ENCODE measurements around the gene TMEM200A. TPM values are rescaled to one million over a fixed set of nuclear protein-coding genes. Genes with fewer than 3 reads are reported as not detected.

TMEM200A gene
- total and polyA plus RNA-seq, 10 of the 15 experiments (the other 5 are each of a cell fraction or from before 2014, with no cell fraction given), result 5.5 to 12.4 (median 9.6) TPM

- Histone ChIP-seq H3K9me3 (replicated peaks; ENCODE audit: control insufficient read depth, insufficient read depth, low read length) (no peaks in the 10 kb centered on the region), H3K4me2 (ENCODE audit: control insufficient read depth, insufficient read depth) (no peak overlapping the region), H3K36me3 (ENCODE audit: control insufficient read depth in 2 of 2, insufficient read depth in 2 of 2, low read length in 1 of 2) (no peaks in the 10 kb centered on the region), H3K79me2 (ENCODE audit: control insufficient read depth, insufficient read depth, low read length) (no peaks in the 10 kb centered on the region), H2AFZ (ENCODE audit: control insufficient read depth, low read depth, low read length) (no peak overlapping the region), H3K27me3 (replicated peaks in 1 of 2; ENCODE audit: control insufficient read depth in 2 of 2, insufficient read depth in 2 of 2, low read length in 1 of 2) (no peaks in the 10 kb centered on the region), H3K4me1 (ENCODE audit: control insufficient read depth, insufficient read depth, low read length) (no peaks in the 10 kb centered on the region), H3K4me3 (no peak overlapping the region), H3K27ac (ENCODE audit: control insufficient read depth, insufficient read depth) (no peak overlapping the region), H3K9ac (ENCODE audit: control insufficient read depth, insufficient read depth, low read length) (no peak overlapping the region), H4K20me1 (ENCODE audit: control insufficient read depth, insufficient read depth) (no peaks in the 10 kb centered on the region)
- TF ChIP-seq ZNF384 (IDR thresholded peaks at IDR 0.05; ENCODE audit: borderline replicate concordance, low read depth, low read length) (no peak), RELB (IDR thresholded peaks at IDR 0.05; ENCODE audit: low read depth) (no peak), TCF3 (IDR thresholded peaks at IDR 0.05; ENCODE audit: borderline replicate concordance, insufficient read depth, low read depth, low read length) (no peak), DPF2 (IDR thresholded peaks at IDR 0.05) (no peak), CTCF (IDR thresholded peaks at IDR 0.05 in 2 of 3, conservative IDR thresholded peaks at IDR 0.05 in 1 of 3; ENCODE audit: control insufficient read depth in 2 of 3, extremely low read depth in 1 of 3, insufficient read depth in 1 of 3, low read depth in 3 of 3, low read length in 3 of 3) (no peak), SP1 (IDR thresholded peaks at IDR 0.05; ENCODE audit: low read depth, low read length) (no peak), CEBPB (IDR thresholded peaks at IDR 0.05; ENCODE audit: borderline replicate concordance in 1 of 2, low read depth in 2 of 2, low read length in 2 of 2) (no peak), TARDBP (IDR thresholded peaks at IDR 0.05; ENCODE audit: borderline replicate concordance) (no peak)
- in situ Hi-C loops (cut with MboI), result no loop called here
- 50% methylated on average over 1 of the region's 1 CpG for WGBS (ENCODE audit: insufficient coverage, insufficient replicate concordance, low lambda C conversion rate, missing lambda C conversion rate)
- FAIRE-seq, result no peak
- no peak for ATAC-seq
- no peak for DNase-seq (ENCODE audit: low read depth, low spot score)
- POLR2A ChIA-PET, result interaction anchor here (0.7 to 1.7 kb wide), 2 partner anchors 23 to 98 kb away, joined by 4 read pairs; no protein-coding TSS in a partner anchor
- RAD21 ChIA-PET (ENCODE audit: unreplicated experiment), result interaction anchor here (0.6 to 1.8 kb wide), 4 partner anchors 9 to 324 kb away, joined by 3 to 4 read pairs (median 4); no protein-coding TSS in a partner anchor
- SMC1A ChIA-PET (ENCODE audit: uncharacterized antibody, unreplicated experiment), result interaction anchor here (0.6 to 3.2 kb wide), 4 partner anchors 185 to 326 kb away, joined by 3 to 14 read pairs (median 4); no protein-coding TSS in a partner anchor
- BruUV-seq (replicated peaks), result no TSS peak
- intact Hi-C loops (cut with micrococcal nuclease; ENCODE audit: unreplicated experiment), result no loop called here
- CTCF ChIA-PET, result interaction anchor here (1.2 to 3.5 kb wide), 2 partner anchors 10 to 153 kb away, joined by 3 to 21 read pairs; no protein-coding TSS in a partner anchor
These were observed 7.0 kb downstream of the TMEM200A start for GRCh38 chr6:130372786-130373185.
